HG03060 (cell line): ENCODE measurements around the gene GSTM3.
"Not testable (repeated sequence)": the region's sequence is repeated elsewhere in the genome, so short reads cannot be mapped to it uniquely, and the experiment has no call there.

Experiments
- ATAC-seq: cut with Tn5 transposase; IDR thresholded peaks from one replicate; pipeline ENCODE4 v1.9.1; 2021; ENCODE audit warnings: low read depth, moderate number of reproducible peaks; ENCODE audit not compliant: unreplicated experiment

GSTM3 gene

DNA sequence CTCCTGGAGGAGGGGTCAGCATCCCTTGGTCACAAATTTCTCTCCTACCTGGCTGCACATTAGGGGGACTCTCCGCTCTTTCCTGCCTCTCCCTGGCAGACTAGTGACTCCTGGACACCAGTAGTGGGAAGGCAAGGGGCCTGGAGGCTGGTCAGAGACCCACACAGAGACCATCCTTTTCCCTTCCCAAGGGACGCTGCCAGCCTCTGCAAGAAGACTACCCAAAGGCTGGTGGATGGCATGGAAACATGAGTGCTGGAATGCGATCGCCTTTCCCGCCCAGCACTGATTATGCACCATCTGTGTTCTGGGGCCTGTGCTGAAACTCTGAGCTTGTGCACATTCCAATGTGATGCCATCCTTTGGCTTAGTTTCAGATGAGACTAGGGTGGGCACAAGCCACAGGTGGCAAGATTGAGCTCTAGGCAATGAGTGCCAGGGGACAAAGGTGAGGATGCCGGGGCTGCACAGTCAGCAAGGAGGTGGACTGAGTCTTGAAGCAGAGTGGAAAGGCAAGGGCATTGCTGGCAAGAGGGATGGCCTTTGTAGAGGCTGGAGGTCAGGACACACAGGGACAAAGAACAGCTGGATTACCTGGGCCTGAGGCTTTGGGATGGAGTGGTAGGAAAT is 35.5 kb upstream of the GSTM3 start:
- no peak for ATAC-seq

DNA sequence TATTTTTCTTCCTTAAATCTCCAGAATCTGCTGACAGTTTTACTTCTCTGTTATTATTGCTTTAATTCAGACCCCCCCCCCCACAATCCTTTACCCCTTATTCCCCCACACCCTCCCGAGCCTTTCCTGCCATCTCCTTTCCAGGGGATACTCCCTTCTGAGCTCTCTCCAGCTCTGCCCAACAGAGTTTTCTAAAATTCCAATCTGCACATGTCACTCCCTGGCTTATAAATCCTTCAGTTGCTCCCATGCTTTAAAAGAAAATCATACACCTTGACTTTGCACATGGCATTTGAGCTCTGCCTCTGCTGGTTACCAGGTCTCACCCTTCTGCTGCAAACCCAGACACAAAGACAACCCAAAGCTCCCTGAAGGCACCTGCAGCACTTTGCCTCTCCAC is 34.6 kb upstream of the GSTM3 start:
- no peak for ATAC-seq

DNA sequence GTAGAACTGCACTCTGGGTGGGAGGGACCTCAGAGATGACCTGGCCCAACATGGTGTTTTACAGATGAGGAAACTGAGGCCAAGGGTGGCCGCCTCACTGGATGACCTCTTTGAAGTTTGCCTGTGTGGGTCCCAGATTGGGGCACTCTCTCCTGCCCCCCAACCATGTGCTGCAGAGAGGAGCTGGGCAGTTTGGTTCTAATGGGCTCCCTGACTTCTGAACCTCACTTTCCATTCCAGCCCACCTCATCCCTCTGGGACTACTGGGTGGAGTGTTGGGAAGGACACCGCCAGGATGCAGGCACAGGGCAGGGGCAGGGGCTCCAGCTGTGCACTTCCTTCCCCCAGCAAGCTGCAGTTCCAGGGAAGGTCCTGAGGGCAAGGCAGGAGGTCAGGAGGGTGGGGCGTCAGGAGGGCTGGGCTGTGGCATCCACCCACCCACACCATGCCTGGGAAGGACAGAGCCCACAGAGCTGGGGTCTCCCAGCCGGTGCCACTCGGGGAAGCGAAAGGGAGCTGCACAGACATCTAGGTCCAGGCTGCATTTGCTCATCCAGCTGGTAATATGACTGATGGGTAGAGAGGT is 33.2 kb upstream of the GSTM3 start:
- no peak for ATAC-seq

DNA sequence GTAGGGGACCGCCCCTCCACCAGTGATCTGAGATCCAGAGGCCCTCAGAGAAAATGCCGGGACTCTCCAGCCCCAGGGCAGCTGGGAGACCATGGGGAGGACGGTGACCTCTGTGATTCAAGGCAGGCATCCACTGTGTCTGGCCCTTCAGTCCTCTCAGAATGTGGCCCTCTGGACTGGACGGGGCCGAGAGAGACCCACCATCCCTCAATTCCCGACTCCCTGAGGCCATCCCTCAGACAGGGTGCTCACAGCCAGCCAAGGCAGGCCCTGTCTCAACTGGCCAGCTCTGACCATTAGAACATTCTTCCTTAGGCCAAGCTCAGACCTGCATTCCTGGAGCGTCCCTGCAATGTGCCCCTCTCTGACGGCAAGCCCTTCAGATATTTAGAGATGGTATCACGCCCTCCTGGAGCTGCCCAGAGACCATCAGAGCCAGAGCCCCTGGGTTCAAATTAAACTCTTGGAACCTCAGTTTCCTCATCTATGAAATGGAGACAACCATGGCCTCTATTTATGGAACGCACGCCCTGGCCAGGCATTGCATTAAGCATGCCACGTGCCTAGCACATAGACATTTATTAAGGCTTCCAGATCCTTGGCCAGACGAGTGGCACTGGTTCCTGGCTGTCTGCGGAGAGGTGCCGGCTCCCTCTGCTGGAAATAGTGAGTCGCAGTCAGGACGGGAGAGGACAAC is 32.5 kb upstream of the GSTM3 start:
- ATAC-seq = no peak

DNA sequence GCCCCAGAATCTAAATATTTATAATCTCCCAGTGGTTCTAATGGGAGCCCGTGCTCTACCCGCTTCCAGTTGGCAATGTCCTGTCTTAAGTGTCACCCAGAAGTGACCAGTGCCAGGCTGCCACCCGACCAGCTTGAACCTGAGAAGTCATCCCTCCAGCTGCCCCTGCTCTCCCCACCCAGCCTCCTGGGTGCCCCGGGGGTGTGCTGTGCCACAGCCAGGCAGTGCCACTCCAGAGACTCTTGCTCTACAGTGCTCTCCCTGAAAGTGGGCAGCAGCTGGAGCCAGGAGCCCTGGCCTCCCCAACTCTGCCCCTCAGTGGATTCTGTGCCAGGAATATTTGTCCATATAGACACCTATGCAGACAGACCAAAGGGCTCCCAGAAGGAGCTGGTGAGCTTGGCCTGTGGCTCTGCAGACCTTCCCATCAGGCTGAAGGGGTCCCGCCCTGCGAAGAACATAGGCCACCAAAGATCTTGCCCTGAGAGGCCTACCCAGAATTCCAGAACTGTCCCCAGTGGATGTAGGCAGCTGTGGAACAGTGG is 31.9 kb upstream of the GSTM3 start:
- ATAC-seq = no peak

DNA sequence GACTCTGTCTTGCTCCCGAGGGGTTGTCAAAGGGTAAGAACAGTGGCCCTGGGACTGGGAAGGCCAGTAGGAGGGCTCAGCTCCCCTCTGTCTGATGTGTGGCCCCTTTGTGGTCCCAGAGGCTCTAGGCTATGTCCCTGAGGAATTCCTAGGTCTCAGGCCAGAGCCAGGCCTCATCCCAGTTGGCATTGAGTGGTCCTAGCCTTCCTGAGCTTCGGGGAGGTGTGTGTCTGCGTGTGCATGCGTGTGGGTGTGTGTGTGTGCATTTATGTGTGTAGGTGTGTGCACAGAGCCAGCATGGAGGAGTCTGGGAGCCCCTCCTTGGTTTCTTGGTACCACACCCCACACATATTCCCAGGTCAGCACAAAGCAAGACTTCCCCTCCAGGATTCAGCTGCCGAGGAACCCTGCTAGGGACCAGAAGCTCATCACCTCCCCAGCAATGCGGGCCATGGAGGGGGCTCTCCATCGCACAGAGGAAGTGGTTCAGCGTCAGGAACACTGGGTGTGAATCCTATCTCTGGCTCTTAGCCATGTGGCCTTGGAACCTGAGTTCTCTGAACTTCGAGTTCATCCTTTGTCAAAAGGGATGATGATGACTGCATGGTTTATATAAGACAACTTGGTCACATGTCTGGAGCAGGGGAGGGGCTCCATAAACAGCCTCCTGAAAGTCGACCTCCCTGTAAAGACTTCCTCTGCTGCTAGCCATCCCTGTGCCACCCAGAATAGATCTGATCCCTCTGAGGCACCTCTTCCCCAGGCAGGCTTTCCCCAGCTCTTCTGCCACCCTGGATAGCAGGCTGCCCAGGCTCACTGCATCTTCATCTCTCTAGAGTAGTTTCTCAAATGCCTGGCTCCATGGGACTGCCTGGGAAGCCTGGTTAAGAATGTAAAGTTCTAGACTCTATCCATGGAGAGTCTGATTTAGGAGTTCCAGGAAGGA is 31.1 kb upstream of the GSTM3 start:
- ATAC-seq = no peak

DNA sequence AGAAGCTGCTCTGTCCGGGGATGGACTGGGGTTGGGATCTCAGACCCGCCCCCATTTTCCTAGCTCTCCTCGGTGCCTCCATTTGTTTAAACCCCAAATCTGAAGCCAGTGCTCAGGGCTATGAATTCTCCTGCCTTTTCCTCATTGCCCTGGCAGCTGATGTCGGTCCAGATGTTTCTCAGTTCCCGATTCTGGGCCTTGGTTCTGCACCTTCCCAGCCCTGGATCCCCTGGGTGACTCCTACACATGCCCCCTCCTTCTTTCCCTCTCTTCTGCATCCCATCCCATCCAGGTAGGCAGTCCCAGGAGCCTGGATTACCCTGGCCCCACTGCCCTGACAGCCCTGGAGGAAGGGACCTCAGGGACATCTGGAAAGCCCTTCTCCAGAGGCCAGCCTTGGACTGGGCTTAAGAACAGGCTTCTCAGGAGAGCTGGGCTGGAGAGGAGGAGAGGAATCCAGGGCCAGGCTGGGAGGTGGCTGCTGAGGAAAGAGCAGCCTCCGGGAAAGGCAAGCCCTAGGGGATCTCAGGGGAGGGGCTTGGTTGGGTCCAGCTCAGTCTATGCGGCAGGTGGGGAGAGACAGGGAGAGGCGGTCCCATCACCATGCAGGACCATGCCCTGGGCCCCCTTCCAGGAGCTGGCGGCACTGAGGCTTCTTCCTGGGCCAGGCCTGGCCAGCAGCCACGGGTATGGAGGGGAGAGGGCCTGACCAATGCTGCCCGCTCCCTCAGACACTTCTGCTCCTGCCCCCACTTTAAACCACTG is 29.7 kb upstream of the GSTM3 start:
- no peak for ATAC-seq

DNA sequence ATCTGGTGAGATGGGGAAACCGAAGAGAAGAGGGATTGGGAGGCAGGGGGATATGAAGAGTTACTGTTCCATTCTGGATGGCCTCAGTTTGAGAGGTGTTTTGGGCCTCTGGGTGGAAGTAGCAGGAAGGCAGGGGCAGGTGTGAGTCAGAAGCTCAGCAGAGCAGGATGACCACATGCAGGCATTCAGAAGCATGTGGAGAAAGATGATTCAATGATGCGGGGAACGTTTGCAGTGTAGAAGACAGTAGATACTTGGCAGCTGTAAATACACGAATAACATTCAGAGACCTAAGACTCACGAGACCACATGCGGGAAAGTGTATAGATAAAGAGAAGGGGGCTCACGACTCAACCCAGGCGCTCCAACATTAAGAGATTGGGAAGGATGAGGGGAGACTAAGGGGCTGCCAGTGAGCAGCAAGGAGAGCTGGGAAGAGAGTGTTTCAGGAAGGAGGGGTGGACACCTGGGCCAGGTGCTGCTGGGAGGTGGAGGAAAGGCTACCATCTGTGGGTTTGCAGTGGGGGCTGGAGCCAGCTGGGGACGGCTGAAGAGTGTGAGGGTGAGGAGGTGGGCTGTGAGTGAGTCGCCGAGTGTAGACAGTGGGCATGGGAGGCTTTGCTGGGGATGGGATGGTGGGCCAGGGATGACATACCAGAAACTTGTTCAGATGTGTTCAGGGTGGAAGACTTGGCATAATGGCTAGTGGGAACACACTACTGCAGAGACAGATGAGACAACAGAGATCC is 28.7 kb upstream of the GSTM3 start:
- ATAC-seq = no peak

DNA sequence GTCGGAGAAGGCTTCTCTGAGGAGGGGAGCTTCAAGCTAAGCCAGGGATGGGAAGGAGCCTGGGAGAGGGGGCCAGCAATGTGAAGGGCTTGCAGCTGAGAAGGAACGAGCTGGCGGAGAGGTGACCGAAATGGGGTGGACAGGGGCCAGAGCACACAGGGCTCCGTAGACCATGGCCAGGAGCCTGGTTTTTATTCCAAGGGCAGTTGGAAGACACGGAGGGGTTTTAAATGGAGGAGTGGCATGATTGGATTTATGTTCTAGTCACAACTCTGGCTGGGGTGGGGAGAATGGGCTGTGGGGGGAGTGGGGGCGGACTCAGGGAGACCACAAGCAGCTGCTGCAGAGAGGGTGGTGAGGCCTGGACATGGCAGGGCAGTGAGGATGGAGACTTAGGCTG is 28.0 kb upstream of the GSTM3 start:
- ATAC-seq = no peak

DNA sequence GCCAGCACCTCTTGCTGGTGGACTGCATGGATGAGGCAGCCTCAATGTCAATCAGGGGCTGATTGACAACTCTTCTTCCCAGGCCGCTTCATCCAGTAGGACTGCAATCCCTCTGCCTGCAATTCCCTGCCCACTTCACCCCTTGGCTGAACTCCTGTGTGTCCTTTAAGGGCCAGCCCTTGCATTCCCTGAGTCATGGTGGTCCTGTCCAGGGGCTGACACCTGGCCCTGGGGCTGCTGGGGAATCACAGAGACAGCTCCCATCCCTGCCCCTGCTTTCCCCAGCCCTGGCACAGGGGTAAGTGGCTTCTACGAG is 27.5 kb upstream of the GSTM3 start:
- no peak for ATAC-seq

DNA sequence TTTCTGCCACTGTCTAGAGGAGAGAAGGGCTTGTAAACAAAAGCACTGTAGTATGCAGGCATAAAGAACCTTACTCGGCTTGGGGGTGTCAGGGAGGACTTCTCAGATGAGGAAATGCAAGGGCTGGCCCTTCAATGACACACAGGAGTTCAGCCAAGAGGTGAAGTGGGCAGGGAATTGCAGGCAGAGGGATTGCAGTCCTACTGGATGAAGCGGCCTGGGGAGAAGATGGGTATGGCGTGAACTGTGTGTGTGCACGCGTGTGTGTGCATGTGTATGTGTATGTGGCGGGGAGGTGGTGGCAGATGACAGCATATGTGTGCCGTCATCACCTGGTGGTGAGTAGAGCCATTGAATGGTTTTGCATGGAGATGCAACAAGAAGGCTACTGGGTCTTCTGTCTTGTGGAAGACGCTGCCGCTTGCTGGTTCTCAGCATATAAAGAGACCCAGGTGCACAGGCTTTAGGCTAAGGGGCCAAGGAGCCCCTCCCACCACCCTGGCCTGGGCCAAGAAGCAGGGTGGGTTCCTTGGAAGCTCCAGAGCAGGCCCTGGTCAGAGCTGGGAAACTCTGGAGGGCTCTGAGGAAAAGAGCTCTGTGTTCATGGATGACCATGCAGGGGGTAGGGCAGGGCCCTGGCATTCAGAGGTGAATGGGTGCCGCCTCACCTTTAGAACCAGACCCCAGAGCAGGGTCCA is 26.9 kb upstream of the GSTM3 start:
- no peak for ATAC-seq

DNA sequence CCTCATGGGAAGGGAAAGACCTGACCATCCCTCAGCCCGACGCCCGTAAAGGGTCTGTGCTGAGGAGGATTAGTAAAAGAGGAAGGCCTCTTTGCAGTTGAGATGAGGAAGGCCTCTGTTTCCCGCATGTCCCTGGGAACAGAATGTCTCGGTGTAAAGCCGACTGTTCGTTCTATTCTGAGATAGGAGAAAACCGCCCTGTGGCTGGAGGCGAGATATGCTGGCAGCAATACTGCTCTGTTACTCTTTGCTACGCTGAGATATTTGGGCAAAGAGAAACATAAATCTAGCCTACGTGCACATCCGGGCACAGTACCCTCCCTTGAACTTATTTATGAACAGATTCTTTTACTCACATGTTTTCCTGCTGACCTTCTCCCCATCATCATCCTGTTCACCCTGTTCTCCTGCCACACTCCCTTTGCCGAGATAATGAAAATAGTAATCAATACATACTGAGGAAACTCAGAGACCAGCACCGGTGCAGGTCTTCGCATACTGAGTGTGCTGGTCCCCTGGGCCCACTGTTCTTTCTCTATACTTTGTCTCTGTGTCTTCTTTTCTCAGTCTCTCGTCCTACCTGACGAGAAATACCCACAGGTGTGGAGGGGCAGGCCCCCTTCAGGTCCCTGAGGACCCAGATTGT is 26.3 kb upstream of the GSTM3 start:
- ATAC-seq = not testable (repeated sequence)

DNA sequence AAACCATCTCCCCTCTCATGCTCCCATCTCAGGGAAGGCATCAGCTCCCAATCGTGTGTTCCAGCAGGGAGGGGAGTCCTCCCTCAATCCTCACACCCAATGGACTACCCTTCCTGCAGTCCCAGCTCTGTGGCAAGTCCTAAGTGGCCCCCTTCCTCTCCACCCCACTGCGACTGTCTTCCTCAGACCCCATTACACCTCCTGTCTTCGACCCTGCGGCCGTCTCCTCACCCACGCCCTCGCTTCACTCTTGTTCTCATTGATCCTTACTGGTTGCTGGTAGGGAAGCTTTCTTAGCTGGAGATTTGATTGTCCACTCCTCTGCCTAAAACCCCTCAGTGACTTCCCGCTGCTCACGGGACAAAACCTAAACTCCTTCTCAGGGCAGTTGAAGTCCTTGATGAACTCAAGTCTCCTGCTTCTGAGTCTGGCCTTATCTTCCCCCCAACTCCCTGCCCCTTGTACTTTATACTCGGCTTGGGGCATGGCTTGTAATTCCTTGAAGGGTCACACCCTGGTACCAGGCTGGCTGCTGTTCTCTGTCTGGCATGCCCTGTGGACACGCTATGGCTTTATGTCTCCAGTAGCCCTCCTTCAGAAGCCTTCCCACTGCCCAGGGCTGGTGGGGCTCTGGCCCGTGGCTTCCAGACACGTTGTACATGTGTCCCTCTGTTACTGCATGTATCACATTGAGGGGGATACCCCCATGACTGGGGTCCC is 25.2 kb upstream of the GSTM3 start:
- no peak for ATAC-seq

DNA sequence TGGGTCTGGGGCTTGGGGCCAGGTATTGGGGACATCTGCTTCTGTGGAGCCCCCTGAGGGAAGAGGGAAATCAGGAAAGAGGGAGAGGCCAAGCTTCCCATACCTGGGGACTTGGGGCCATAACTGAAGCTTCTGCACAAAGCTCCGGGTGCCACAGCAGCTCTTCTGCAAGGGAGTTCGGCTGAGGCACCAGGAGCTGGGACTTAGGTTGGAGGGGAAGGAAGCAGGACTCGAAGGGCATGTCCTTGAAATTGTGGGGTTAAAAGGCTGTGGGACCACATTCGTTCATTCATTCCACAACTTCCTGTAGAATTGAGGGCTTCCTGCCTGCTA is 24.6 kb upstream of the GSTM3 start:
- no peak for ATAC-seq

DNA sequence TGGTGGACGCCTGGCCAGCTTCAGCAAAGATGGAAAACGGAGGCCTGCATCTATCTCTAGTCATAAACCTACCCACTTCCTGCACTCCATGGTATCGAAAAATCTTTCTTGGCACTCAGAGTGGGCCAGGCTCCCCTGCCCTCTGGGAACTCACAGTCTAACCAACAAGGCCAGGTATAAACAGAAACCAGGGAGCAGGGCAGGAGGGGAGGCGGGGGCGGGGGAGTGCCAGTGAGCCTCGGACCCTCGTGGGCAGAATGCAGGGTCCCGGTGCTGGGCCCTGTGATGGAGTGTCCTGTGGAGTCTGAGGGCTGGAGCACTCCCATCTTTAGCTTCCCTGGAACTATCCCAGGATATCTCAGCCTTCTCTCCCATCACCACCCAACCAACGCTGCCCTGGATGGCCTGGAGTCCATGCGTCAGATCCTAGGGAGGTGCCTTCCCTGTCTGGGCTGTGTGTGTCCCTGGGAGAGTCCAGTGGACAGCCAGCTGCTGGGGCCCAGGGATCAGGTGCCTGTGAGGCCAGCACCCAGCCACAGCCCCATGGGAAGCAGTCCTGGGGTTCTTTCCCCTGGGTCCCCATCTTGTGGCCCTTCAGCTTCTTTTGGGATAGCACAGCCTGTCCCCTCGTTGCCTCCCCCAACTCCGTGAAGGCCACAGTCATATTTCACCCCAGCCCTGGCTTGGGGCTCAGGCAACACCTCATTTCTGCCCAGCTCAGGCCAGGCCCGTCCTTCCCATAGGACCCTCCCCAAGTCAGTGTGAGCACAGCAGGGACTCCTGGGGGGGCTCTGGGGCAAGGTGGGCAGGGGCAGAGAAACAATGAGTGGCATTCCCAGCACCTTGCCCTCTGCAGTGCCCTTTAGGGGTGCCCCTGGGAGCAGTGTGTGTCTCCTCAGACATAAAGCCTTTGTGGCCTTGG is 24.0 kb upstream of the GSTM3 start:
- ATAC-seq = no peak

DNA sequence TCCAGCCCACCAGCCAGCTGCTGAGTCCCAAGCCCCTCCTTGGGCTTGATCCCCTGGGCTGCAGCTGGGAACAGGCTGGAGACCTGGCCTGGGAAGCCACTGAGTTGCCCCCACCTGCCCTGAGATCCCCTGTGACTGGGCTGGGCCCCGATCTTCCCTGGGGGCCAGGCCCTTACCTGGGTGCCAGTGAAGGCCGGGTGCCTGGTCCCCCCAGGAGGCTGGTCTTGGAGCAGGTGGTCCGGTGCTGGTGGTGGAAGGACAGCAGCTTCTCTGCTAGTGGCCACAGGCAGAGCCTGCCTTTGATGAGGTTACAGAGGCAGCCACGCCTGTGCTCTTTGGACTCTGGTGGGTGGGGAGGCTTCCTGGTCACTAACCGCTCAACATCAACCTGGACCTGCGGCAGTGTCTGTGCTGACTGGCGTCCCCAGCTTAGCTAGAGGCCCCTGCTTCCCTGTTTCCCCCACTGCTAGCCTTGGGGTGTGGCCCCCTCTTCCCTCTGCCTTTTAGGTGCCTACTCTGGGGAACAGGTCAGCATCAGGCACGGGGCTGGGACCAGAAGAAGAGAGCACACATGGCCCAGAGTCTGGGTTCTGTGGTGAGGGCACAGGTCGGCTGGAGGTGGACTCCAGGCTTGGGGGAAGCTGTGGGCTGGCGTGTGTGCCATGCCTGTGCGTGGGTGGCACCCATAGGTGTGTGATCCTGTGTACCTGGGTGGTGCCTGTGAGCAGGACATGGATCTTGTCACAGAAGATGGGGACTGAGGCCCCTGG is 23.0 kb upstream of the GSTM3 start, which contains the start of gene EPS8L3:
TSS of gene EPS8L3 (minus strand) at position 278 of the 770 bp plus-strand sequence. CDS start 2,174 bp downstream, outside the sequence.
- no peak for ATAC-seq
